A673 (cell line): ENCODE results near the gene FLACC1. TPM values are rescaled to one million over a fixed set of nuclear protein-coding genes. Genes with fewer than 3 reads are reported as not detected.

ENCODE experiments used
- BruUV-seq: library from RNA; stranded (reverse); fragments of 400-500 nt; replicated peaks from 2 replicates; lab custom pipeline; 2021; lab: Mats Ljungman, UMichigan
- CTCF ChIA-PET: fragments of 300-600 bp; sonication (Branson Sonifier 250); formaldehyde crosslinking; loops from one replicate; lab custom pipeline; 2022; ENCODE audit warnings: antibody characterized with exemption; lab: Charles Lee
- POLR2A ChIA-PET: fragments of 300-600 bp; sonication (Branson Sonifier 250); formaldehyde crosslinking; loops from one replicate; lab custom pipeline; 2022; ENCODE audit warnings: antibody characterized with exemption; ENCODE audit not compliant: low non-redundant PET; lab: Charles Lee
- DNase-seq: peaks from one replicate; pipeline ENCODE4 v3.0.0-alpha.2; 2015; ENCODE audit warnings: low spot score
- H3K27ac ChIP-seq: fragments of 200-600 bp; sonication (generic); 2 replicates; pipeline ENCODE4 v1.5.1; 2016; ENCODE audit warnings: mixed run types, low read depth, mild to moderate bottlenecking, mixed read lengths, antibody characterized with exemption, low read length; ENCODE audit not compliant: poor library complexity, severe bottlenecking
- H3K27me3 ChIP-seq: fragments of 200-600 bp; sonication (generic); replicated peaks from 2 replicates; pipeline ENCODE4 v1.6.1; 2017; ENCODE audit warnings: mixed run types, low read depth, mild to moderate bottlenecking, mixed read lengths, antibody characterized with exemption, low read length; ENCODE audit not compliant: insufficient read depth, poor library complexity
- H3K36me3 ChIP-seq: fragments of 200-600 bp; sonication (generic); 2 replicates; pipeline ENCODE4 v1.6.1; 2016; ENCODE audit warnings: mixed run types, mild to moderate bottlenecking, mixed read lengths, antibody characterized with exemption, low read length; ENCODE audit not compliant: insufficient read depth, poor library complexity, severe bottlenecking
- H3K4me1 ChIP-seq: fragments of 200-600 bp; sonication (generic); 2 replicates; pipeline ENCODE4 v1.6.1; 2017; ENCODE audit warnings: mixed run types, mild to moderate bottlenecking, mixed read lengths, antibody characterized with exemption, low read length; ENCODE audit not compliant: insufficient read depth, poor library complexity, severe bottlenecking
- H3K4me3 ChIP-seq: fragments of 200-600 bp; sonication (generic); 2 replicates; pipeline ENCODE4 v1.5.1; 2016; ENCODE audit warnings: low read depth, mixed run types, mild to moderate bottlenecking, mixed read lengths, low read length; ENCODE audit not compliant: poor library complexity, severe bottlenecking
- H3K9me3 ChIP-seq: fragments of 200-600 bp; sonication (generic); 2 replicates; pipeline ENCODE4 v1.6.1; 2016; ENCODE audit warnings: mixed run types, low read depth, mild to moderate bottlenecking, mixed read lengths, antibody characterized with exemption, low read length; ENCODE audit not compliant: poor library complexity, severe bottlenecking
- CTCF ChIP-seq: fragments of 300-800, 200-600 bp; sonication (generic); conservative IDR thresholded peaks from 2 replicates; pipeline ENCODE4 v1.5.1; 2017; ENCODE audit warnings: low read depth, mild to moderate bottlenecking, antibody characterized with exemption, low read length, moderate library complexity, mixed read lengths
- EZH2 ChIP-seq: fragments of 200-600 bp; sonication (generic); IDR thresholded peaks from 2 replicates; pipeline ENCODE4 v1.6.1; 2017; ENCODE audit warnings: borderline replicate concordance, low read depth, mild to moderate bottlenecking, mixed read lengths, antibody characterized with exemption, low read length; ENCODE audit not compliant: poor library complexity, severe bottlenecking
- intact Hi-C: fragments of 100-400 bp; cut with micrococcal nuclease; formaldehyde crosslinking; loops from one replicate; pipeline ENCODE4 v1.10.0; 2022; ENCODE audit not compliant: unreplicated experiment
- total RNA-seq: library from RNA; stranded (reverse); gene quantifications from 2 replicates; pipeline ENCODE4 v1.2.3, GENCODE V29; 2021

FLACC1 gene
- total RNA-seq, 1 experiment from 2014 or later, result 2.4 TPM

GRCh38 chr2:201256082-201256481, 101.1 kb downstream of the FLACC1 start:
- TF ChIP-seq EZH2 (no peak), CTCF (no peak)
- no peaks in the 10 kb centered on the region for H3K9me3 ChIP-seq
- H3K4me3 ChIP-seq, result no peak overlapping the region
- intact Hi-C loops, result no loop called here
- H3K36me3 ChIP-seq, result no peaks in the 10 kb centered on the region
- no TSS peak for BruUV-seq
- H3K4me1 ChIP-seq, result peaks cover 32% of the 10 kb centered on the region
- DNase-seq, result no peak
- ChIA-PET POLR2A (no interaction called here), CTCF (no interaction called here)
- H3K27ac ChIP-seq, result peak overlapping the region; percentile 32
- no peaks in the 10 kb centered on the region for H3K27me3 ChIP-seq

GRCh38 chr2:201255408-201256033, 101.6 kb downstream of the FLACC1 start:
- peaks cover 31% of the 10 kb centered on the region for H3K4me1 ChIP-seq
- POLR2A ChIA-PET, result no interaction called here
- no peak for TF ChIP-seq EZH2
- TF ChIP-seq CTCF, result no peak

GRCh38 chr2:201254081-201254730, 102.9 kb downstream of the FLACC1 start:
- ChIA-PET CTCF (no interaction called here), POLR2A (no interaction called here)
- Histone ChIP-seq H3K4me1 (peaks cover 23% of the 10 kb centered on the region), H3K36me3 (no peaks in the 10 kb centered on the region), H3K4me3 (no peak overlapping the region), H3K27me3 (no peaks in the 10 kb centered on the region), H3K9me3 (no peaks in the 10 kb centered on the region), H3K27ac (no peak overlapping the region)
- no peak for TF ChIP-seq EZH2
- no peak for TF ChIP-seq CTCF
- BruUV-seq, result no TSS peak
- DNase-seq, result no peak
- intact Hi-C loops, result no loop called here

More at GRCh38 chr2:201255408-201256033, 101.6 kb downstream of the FLACC1 start:
- H3K27ac ChIP-seq, result peak overlapping the region; percentile 32
- H3K36me3 ChIP-seq, result no peaks in the 10 kb centered on the region
- DNase-seq, result no peak
- no peaks in the 10 kb centered on the region for H3K9me3 ChIP-seq
- H3K4me3 ChIP-seq, result no peak overlapping the region
- no TSS peak for BruUV-seq
- intact Hi-C loops, result no loop called here
- CTCF ChIA-PET, result no interaction called here
- H3K27me3 ChIP-seq, result no peaks in the 10 kb centered on the region
